HG02588 (cell line): ENCODE data around the gene LGR6.
"Not testable (repeated sequence)": the region's sequence is repeated elsewhere in the genome, so short reads cannot be mapped to it uniquely, and the experiment has no call there.

Experiments
- ATAC-seq: cut with Tn5 transposase; IDR thresholded peaks from one replicate; pipeline ENCODE4 v1.9.1; 2021; ENCODE audit warnings: mild to moderate bottlenecking, moderate library complexity; ENCODE audit not compliant: unreplicated experiment

Gene LGR6

DNA sequence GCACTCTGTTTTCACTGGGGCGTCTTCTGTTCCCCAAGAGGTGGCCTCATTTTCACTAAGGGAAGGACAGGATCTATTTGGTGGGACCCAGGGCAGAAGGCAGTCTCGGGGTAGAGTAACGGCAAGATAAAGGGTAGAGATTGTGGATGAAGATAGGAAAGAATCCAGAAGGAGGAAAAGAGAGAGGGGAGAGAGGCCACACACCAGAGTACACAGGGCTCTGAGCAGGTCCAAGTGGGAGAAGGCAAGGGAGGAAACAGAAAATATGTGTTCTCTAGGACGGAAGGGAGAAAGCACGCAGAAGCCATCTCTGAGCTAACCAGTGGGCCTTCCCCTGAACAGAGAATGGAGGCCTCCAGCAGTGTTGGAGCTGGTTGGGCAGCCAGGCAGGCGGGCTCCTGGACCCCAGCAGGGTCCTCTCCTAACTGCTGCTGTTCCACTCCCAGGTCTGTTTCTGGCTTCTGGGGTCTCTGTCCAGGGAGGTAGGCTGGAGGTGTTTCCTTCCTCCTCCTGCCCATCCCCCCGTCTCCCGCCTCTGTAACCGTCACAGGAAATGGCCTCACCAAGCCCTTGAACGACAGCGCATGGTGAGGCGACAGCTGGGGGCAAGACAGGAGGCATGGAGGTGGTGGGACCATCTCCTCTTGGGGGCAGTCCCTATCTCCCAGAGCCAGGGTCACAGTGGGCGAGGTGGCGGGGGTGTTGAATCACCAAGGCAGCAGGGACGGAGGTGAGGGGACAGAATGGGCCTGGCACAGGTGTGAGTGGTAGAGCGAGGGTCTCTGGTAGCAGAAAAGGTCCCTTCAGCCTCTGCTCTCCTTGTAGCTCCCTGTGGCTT lies 33.8 kb upstream of the LGR6 start:
- no peak for ATAC-seq

DNA sequence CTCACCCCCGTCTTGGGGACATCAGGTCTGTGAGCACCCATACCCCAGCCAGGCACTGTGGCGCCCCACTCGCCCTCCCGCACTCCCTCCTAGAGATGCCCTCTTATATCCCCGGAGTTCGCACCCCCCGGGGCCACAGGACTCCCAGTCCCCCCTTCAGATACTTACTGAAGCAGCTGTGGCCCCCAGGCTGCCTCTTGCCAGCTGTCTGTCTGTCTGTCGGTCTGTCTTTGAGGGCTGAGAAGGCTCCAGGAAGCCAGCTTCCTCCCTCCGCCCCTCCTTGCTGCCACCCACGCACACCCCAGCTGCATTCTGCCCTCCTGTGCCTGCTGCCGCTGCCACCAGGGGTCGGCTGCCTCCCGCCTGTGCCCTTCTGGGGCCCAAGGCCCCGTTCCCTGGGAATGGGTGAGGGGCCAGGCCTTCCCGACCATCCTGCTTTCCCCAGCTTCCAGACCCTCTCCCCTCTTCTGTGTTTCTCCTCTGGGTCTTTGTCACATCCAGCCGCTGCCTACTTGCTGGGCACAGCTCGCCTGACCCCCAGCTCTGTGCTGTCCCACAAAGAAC lies 33.1 kb upstream of the LGR6 start, which contains the start of gene PTPN7:
Gene PTPN7 (minus strand): TSS at position 226 of the 564 bp plus-strand sequence. CDS start 1,200 bp downstream, outside the sequence.
- peak; percentile 52 for ATAC-seq

DNA sequence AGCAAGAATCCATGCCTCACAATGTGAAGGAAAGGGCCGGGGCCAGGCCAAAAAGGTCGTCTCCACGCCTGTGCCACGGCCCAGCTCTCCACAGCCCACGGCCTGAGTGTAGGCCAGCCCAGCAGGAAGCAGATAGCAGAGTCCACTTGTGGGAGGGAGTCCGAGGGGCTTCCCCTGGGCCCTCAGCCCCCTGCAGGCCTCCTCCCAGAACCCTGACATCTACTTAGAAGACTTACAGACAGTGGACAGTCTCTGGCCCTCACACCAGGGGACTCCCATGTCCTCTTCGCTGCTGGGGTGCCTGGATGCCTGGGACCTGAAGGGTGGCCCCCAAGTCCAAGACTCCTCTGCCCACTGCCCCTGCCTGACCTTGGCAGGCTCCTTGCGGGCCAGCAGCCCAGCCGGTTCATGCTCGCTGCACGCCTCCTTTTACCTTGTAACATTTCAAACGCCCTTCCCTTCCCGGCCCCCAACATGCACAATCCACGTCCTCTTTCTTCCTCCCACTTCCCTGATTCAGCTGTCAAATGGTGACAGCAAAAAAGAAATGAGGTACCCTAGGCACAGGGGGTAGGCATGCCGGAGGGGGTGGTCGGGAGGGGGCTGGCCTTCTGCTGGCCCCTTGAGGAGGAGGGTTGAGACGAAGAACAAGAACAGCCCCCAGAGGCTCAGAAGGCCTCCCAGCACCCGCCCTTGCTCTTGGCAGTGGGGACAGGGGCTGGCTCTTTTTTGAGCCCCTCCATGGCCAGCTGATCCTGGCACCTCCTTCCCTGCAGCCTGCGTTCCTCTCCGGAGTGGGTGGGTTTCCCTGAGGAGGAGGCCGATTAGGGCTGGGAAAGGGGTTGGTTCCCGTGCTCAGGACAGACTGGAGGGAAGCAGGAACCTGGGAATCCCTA lies 32.2 kb upstream of the LGR6 start:
- no peak for ATAC-seq

DNA sequence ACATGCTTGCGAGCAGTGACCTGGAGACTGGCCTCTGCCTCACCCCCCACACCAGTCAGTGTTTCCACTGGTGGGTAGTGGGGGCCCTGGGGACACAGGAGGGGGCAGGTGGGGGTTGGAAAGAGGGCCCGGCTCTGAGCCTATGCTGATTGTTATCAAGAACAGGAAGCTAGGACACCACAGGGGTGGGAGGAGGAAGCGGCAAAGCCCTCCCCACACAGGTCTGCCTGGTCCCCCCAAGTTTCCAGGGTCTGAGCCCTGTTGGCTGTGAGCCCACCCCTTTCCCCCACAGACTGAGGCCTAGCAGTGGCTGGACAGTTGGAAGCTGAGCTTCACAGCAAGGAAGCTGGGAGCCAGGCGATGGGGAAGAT lies 31.6 kb upstream of the LGR6 start:
- ATAC-seq: no peak

DNA sequence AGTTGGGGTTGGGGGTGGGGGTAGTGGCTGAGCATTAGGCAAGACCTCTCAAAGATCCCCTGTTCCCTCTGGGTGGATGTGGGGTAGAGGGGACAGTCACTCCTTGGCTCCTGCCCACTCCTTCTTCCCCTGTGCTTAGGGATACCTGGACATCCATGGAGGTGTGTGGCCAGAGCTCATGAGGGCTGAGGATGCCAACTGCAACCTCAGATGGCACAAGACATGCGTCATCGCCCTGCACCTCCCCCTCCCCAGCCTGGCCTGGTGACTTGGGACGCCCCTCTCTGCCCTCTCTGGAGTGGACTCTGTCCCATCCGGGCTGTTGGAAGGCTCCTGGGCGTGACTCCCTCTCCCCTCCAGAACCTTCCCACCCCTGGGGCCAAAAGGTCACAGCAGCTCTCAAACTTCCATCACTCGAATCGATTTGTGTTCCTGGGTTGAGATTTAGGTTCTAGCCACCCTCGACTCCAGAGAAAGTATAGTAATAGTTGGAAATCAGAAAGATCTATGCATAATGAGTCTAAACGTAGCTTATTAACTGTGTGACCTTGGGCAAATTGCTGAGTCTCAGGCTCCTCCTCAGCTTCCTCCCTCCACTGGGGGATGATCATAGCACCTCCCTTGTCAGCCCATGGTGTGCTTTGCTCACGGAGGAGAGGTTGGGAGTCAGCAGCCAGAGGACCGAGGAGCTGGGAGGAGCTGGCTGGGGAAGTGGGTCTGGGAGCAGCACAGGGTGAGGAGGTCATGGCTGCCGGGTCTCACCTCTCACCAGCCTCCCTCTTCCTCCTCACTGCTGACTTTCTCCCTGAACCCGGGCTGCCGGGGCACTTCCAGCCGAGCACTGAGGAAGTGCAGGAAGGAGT lies 30.9 kb upstream of the LGR6 start:
- ATAC-seq: no peak

DNA sequence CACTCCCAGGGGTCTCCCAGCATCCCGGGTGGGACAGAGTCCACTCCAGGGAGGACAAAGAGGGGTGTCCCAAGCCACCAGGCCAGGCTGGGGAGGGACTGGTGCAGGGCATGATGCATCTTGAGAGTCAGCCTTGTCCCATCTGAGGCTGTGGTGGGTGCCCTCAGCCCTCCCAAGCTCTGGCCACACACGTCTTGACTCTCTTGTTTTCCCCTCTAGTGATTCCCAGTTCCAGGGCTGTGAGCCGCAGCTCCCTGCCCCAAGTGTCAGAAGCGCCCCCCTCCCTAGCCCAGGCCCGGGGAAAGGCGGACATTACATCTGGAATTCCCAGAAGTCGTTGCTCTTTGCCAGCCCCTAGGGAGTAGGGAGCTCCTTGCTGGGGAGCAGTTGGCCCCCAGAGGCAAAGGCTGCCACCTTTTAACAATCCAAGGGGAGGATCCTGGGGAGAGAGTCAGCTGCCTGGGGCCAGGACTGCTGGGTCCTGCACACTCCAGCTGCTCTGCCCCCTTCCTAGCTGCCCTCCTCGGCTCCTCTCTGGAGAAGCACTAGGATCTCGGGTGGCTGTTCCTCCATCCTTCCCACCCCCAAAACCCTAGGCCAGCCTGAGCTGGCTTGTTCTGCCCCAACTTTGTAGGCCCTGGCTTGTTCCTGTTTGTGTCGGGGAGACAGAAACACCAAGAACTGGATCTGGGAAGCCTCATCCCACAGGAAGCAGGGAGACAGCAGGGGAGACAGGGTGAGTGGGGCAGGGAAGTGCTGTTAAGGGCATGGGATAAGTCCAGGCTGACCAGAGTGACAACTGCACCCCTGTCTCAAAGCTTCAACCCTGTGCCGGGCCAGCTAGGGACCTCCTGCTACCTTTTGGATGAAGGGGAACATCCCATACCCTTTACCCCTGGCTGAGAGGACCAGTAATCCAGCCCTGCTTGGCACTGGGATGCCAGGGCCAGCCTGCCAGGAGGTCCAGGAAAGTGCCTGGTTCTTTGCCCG lies 30.0 kb upstream of the LGR6 start:
- no peak for ATAC-seq

DNA sequence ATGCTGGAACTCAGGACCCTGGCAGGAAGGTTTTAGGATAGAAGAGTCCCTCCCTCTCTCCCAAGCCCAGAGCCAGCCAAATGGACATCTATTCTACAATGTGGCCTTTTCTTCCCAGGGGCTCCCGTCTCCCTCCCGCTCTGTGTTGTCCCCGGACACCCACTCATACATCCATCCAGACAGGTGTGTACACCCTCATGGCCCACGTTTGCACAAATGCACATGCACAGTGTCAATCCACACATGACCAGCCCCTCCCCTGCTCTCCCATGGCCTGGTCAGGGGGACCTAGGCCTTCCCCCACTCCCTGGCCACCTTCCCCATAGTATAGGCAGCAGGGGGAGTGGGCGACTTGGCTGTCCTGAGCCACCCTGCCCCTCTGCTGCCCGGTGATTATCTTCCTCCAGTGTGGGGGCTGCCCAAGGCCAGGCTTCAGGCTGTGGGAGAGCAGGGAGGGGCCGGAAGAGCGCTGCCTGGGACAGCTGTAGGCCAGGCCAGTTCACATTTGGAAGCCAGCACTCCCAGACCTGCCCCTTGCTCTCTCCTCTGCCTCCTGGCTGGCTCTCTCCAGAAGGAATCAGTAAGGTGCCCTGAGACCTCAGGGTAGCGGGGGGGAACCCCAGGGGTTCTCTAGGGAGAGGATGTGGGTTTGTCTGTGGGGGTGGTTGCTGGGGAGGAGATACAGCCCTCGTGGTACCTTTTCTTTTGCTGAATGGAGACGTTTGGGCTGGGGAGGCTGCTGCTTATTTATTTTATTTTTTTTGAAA lies 29.1 kb upstream of the LGR6 start:
- peak; percentile 63 for ATAC-seq

DNA sequence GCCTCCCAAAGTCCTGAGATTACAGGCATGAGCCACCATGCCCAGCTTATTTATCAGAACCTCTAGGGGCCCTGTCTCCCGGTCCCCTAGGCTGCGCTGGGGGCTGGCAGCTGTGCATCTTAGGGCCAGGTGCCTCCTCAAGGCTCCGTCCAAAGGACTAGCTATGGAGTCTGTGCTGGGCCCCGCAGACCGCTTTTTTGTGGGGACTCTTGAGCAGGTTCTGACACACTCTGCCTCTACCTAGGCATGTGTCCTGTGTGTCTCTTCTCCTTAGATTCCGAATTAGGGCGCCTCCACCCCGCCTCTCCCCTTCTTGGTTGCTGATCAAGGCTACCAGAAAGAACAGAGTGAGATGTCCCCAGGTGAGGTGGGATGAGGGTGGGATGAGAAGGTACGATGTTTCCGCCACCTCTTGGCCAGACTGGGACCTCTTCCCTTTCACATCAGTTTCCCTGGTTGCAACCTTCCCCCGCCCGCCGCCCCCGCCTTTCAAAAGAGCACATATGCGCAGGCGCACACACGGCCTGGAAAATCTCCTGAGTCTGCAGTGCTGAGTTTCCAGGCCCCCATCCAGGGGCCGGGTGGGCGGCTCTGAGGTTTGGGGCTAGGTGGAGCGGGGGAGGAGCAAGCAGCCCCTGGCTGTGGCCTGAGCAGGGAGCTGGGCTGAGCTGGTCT lies 28.2 kb upstream of the LGR6 start:
- no peak for ATAC-seq

DNA sequence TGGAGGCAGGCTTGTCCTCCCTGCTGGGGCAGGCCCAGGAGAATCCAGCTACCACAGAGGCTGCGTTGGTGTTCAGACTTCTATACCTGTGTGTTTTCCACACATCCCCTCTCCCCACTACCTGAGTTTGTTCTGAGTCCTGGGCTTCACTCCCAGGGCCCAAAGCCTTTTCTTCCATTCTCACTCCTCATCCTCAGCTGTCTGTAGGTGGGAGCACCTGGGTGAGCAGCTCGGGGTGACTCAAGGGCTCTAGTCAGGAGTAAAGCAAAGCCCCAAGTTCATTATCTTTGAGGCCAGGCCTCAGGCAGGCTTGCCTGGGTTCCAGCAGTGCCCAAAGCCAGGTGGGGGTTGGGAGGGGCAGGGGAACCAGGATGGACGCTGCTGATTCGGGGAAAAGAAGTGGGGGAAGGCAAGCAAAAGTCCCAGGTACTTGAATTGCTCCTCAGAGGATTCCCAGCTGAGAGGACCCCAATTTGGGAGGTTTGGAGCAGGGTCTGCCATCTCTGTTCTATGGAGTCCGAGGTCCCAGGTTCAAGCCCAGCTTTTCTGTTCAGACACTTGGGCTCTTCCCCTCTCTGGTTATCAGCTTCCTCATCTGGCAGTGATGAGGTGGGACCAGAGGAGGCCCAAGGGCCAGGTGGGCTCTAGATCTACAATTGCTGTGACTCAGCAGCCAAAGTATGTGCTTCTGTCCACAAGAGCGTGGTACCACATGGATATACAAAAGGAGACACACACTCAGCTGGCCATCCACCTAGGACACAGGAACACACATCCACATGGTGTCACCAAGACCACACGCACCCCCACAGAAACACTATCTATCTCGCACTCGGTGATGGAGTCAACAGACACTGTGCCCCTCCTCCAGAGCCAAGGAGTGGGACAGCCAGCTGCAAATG lies 27.4 kb upstream of the LGR6 start:
- ATAC-seq: no peak

DNA sequence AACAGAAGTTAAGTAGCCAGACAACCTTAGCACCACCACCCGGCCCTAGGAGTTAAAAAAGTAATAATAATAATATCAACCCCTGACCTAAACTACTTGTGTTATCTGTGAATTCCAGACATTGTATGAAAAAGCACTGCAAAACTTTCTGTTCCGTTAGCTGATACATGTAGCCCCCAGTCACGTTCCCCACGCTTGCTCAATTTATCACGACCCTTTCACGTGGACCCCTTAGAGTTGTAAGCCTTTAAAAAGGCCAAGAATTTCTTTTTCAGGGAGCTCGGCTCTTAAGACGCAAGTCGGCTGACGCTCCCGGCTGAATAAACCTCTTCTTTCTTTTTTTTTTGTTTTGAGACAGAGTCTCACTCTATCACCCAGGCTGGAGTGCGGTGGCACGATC lies 26.5 kb upstream of the LGR6 start:
- not testable (repeated sequence) for ATAC-seq

DNA sequence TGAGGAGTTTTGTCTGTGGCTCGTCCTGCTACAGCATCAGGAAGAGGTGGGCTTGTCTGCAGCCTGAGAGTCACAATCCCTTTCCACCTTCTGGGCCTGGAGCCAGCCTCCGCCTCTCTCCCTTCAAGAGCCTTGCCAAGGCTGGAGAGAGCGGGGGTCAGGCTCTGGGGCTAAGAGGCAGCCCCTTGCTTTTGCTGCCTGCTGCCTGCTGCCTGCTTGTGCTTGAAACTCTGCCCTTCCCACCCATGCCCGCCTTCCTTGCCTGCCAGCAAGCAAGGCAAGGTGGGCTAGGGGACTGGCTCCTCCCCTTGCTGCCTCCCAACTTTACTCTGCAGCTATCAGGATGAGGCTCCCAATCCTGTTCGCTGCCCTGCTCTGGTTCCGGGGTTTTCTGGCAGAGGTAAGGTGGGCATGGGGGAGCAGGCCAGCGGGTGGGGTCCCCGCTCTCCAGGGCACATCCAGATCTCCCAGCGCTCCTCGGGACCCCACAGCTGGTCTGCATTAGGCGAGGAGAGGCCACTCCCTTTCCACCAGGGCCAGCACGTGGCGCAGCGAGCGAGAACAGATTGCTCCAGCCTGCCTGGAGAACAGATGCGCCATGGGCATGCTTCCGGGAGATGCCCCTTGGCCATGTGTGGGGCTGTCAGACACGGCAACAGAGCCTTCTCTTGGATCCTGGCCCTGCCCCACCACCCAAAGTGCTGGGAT lies 25.7 kb upstream of the LGR6 start:
- no peak for ATAC-seq

DNA sequence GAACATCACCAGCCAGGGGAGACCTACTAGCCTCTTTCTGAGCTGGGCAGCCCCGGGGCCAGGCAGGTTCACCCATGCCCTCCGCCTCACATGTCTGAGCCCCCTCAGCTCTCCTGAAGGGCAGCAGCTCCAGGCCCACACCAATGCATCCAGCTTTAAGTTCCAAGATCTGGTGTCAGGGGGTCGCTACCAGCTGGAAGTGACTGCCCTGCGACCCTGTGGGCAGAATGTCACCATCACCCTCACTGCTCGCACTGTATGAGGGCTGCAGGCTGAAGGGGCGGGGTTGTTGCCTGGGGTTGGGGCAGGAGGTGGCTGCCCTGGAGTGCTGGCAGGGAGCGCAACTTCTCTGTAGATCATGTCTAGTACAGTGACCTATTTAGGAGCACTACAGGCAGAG lies 24.7 kb upstream of the LGR6 start:
- no peak for ATAC-seq

DNA sequence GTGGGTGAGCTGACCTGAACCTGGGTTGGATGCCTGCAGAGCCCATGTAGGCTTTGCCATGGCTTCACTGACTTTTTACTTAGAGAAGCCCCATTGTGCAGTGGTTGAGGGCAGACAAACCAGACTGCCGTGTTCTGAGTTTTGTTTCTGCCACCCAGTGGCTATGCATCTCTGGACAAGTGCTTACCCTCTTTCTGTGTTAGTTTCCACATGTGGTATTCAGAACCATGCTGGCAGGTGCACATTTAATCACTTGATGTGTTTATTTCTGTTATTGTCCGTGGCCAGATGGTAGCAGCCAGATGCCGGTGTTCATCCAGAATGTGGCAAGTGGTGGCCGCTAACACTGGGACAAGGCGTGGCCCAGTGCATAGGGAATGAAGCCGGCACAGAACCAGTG lies 22.9 kb upstream of the LGR6 start:
- ATAC-seq: no peak

DNA sequence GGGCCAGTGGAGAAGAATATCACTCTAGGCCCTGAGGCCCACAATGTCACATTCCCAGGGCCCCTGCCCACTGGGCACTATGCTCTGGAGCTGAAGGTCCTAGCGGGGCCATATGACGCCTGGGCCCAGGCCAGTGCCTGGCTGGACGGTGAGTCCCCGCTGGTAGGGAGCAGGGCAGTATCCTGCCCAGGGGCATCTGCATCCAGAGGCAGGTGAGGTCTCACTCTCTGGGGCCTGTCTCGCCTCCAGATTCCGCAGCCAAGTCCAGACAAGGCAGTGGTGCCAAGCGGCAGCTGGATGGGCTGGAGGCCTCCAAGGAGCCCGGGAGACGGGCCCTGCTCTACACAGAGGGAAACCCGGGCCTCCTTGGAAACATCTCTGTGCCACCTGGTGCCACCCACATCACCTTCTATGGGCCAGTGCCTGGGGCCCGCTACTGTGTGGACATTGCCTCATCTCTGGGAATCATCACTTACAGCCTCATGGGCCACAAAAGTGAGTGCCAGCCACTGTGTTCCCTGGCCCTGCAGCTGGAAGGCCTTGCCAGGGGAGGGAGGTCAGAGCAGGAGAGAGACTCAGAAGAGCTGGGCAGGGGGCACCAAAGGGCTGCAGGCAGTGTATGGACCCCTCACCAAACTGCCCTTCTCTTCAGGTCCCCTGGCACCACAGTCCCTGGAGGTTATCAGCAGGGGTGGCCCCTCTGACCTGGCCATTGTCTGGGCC lies 22.1 kb upstream of the LGR6 start:
- ATAC-seq: no peak

DNA sequence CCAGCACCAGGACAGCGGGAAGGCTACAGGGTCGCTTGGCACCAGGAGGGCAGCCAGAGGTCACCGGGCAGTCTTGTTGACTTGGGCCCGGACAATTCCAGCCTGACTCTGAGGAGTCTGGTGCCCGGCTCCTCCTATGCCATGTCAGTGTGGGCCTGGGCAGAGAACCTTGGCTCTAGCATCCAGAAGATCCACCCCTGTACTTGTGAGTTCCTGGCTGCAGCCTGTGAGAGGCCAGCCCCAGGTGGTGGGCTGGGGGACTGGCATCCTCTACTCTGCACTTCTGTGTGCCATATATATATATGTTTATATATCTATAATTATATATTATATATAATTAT lies 21.6 kb upstream of the LGR6 start:
- no peak for ATAC-seq

DNA sequence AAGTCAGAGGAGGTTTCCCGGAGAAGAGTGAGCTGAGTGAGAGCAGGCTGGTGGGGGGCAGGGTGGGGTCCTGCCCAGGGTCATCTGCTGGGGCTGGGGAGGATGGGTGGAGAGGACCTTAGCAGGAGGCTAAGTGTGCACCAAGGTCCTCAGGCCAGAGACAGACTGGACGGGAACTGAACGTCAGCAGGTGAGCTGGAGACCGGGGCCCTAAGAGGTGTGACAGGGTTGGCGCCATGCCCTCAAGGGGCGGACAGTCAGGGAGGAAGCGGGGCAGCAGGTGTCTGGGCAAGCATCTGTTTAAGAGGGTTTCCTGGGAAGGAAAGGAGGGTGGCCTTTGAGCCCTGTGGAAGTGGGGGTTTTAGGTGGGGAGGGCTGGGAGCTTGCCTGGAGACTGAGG lies 19.6 kb upstream of the LGR6 start:
- ATAC-seq: no peak
